Heart right ventricle (tissue), 16 donors: ENCODE data around the gene SYNDIG1. TPM values are rescaled to one million over a fixed set of nuclear protein-coding genes. Genes with fewer than 3 reads are reported as not detected.

Source experiments
- ATAC-seq, 8 donors: fragments of 200-7000 bp; cut with Tn5 transposase; one replicate each; pipeline ENCODE4 v1.9.1; 2020; ENCODE audit warnings: mild to moderate bottlenecking in 8 of 8, moderate library complexity in 8 of 8, moderate number of reproducible peaks in 1 of 8
- DNase-seq, 2 donors: peaks; one replicate each; pipeline ENCODE4 v3.0.0-alpha.2; 2020
- H3K27ac ChIP-seq, 10 donors: fragments of 200-600 bp; sonication (generic) in 2 of 10; one replicate each; pipeline versions ENCODE4 v1.5.0 to v1.8.0; 2020 to 2022; ENCODE audit warnings: mild to moderate bottlenecking in 3 of 10
- H3K27me3 ChIP-seq, 7 donors: fragments of 200-600 bp; one replicate each; pipeline ENCODE4 v1.8.0; 2021 to 2022; ENCODE audit warnings: mild to moderate bottlenecking in 2 of 7
- H3K36me3 ChIP-seq, 9 donors: fragments of 200-600 bp; sonication (generic) in 1 of 9; one replicate each; pipeline versions ENCODE4 v1.5.0 to v1.8.0; 2020 to 2022; ENCODE audit warnings: mild to moderate bottlenecking in 2 of 9
- H3K4me1 ChIP-seq, 9 donors: fragments of 200-600 bp; sonication (generic) in 1 of 9; one replicate each; pipeline versions ENCODE4 v1.5.0 to v1.8.0; 2020 to 2022; ENCODE audit warnings: mild to moderate bottlenecking in 4 of 9
- H3K4me3 ChIP-seq, 10 donors: fragments of 200-600 bp; sonication (generic) in 2 of 10; one replicate each; pipeline versions ENCODE4 v1.5.0 to v1.8.0; 2020 to 2022; ENCODE audit warnings: mild to moderate bottlenecking in 7 of 10, moderate library complexity in 2 of 10
- H3K9me3 ChIP-seq, 11 donors: fragments of 200-600 bp in 10 of 11; sonication (generic) in 2 of 11; one replicate each; pipeline versions ENCODE4 v1.5.0 to v1.8.0; 2013 to 2022; ENCODE audit warnings: mild to moderate bottlenecking in 2 of 11, control low read depth in 1 of 11, moderate library complexity in 1 of 11
- WGBS, 2 donors: extraction: QIAGEN DNeasy Blood & Tissue Kit; methylation state at CpG; one replicate each; pipeline ENCODE4 v1.1.7; 2013; ENCODE audit warnings: inconsistent platforms in 1 of 2; 5-methylcytosine and 5-hydroxymethylcytosine counted together
- intact Hi-C, 10 donors: fragments of 100-400 bp; cut with DNase I; formaldehyde crosslinking; loops; one replicate each; pipeline versions ENCODE4 v1.11.1 to v1.14.2; 2022
- polyA plus RNA-seq, 2 donors: library from polyadenylated mRNA; stranded (reverse); fragments of 200-250 nt; gene quantifications; one replicate each; pipeline ENCODE4 v1.2.3, GENCODE V29; 2013
- total RNA-seq, 10 donors: library from RNA; stranded (reverse); fragmentation: NEBNext Ultra II Directional in 3 of 10; extraction: Animal tissue kit (Norgen Biotek cat#: 25700) in 3 of 10; gene quantifications; one replicate each; pipeline versions ENCODE4 v1.2.1 to v1.2.4, GENCODE V29; 2021 to 2023
- TF ChIP-seq, protein P1 (sequence below), 9 donors: fragments of 200-600 bp; sonication (generic) in 2 of 9; IDR thresholded peaks; one replicate each; pipeline versions ENCODE4 v1.5.0 to v1.8.0; 2021 to 2022; ENCODE audit warnings: antibody characterized with exemption in 9 of 9, mild to moderate bottlenecking in 5 of 9, moderate library complexity in 1 of 9
- donor health status: Arrhythmogenic right ventricular cardiomyopathy.
- donor health status: ischemic (EF 13 %, LVEDD 7.1; RV severe dilation, severe dysfunction).
- donor health status: healthy with polysubstance abuse.
- donor health status: DM: no; HTN: yes; CAD: no.
- donor health status: DM: no; HTN: no; CAD: no.
- donor health status: ischemic (EF 25% LVEDD 6.9; RV normal size, moderate dysfunction).
- donor health status: ischemic (EF 25% LVEDD 5.7; RV mildly dilated, moderate dysfunction).
- donor health status: healthy.
- donor health status: DM: yes; HTN: yes; CAD: no.
- donor health status: Ischemic cardiomyopathy.
- donor health status: ischemic (EF 35%, LVEDD 5.7; RV mildly dilated, moderate dysfunction).
- donor health status: nonischemic (EF 11% LVEDD 7.7; RV severe dilation, severe dysfunction).
- donor health status: DM: yes; HTN: yes; CAD: no.
- donor health status: PGD.
- donor health status: ischemic (EF 29% LVEDD 5.4; RV normal size, mild dysfunction).
- donor health status: nonischemic (EF 23%, LVEDD 6.1; RV moderate dilation, normal function).

Gene SYNDIG1
- total and polyA plus RNA-seq, 12 donors, result 8.6 to 34.7 (median 19.9) TPM

DNA sequence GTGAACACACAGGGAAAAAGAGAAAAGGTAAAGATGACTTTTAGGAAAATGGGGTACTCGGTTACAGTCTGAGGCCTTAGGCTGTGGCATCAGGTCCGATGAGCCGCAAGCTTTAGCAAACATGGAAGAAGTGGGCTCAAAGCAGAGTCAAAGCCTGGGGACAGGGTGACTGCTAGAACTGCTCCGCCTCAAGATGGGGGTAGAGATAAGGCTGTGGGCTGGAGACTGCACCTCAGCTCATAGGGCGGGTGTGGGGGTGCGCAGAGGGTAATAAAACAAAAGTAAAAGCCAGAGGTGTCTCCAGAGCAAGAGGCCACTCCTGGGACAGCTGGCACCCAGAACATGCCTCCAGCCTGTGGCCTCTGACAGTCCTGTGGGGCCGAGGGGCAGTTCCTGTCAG is 21.3 kb upstream of the SYNDIG1 start:
- no peaks in the 10 kb centered on the region for H3K9me3 ChIP-seq
- TF ChIP-seq, protein P1, sequence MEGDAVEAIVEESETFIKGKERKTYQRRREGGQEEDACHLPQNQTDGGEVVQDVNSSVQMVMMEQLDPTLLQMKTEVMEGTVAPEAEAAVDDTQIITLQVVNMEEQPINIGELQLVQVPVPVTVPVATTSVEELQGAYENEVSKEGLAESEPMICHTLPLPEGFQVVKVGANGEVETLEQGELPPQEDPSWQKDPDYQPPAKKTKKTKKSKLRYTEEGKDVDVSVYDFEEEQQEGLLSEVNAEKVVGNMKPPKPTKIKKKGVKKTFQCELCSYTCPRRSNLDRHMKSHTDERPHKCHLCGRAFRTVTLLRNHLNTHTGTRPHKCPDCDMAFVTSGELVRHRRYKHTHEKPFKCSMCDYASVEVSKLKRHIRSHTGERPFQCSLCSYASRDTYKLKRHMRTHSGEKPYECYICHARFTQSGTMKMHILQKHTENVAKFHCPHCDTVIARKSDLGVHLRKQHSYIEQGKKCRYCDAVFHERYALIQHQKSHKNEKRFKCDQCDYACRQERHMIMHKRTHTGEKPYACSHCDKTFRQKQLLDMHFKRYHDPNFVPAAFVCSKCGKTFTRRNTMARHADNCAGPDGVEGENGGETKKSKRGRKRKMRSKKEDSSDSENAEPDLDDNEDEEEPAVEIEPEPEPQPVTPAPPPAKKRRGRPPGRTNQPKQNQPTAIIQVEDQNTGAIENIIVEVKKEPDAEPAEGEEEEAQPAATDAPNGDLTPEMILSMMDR (IDR thresholded peaks at IDR 0.05), result no peak
- WGBS, 2 donors, result 86 to 90% methylated on average over 7 of the region's 7 CpGs
- ATAC-seq, result no peak
- intact Hi-C loops, result no loop called here
- no peaks in the 10 kb centered on the region for H3K36me3 ChIP-seq
- no peaks in the 10 kb centered on the region for H3K4me1 ChIP-seq
- H3K4me3 ChIP-seq, result no peak overlapping the region
- H3K27me3 ChIP-seq, result peaks cover 0 to 11% (median 0%) of the 10 kb centered on the region in 7 donors
- no peak for DNase-seq
- H3K27ac ChIP-seq, result no peak overlapping the region

GRCh38 chr20:24449026-24449720 is 20.3 kb upstream of the SYNDIG1 start:
- no peak overlapping the region for H3K27ac ChIP-seq

DNA sequence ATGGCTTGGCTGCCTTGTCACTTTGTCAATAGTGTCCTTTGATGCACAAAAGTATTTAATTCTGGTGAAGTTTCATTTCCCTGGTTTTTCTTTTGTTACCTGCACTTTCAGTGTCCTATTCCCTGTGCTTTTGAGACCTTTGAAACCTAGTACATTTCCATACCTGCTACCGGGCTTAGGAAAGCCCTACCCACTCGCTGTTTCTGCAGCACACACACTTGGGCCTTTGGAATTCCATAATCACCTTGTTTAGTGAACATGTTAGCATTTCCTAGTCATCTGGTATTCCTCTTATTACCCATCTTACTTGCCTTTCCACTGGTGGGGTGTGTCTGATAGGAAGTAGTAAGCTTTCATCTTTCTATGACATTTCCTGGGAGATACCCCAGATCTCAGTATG is 19.3 kb upstream of the SYNDIG1 start:
- no peaks in the 10 kb centered on the region for H3K4me1 ChIP-seq
- ATAC-seq (no peak), DNase-seq (no peak)
- intact Hi-C loops, result loop anchor here in 1 of 10 donors (10.0 kb wide), 1 partner anchor 335 kb away; no protein-coding TSS in a partner anchor
- H3K4me3 ChIP-seq, result no peak overlapping the region
- no peak overlapping the region for H3K27ac ChIP-seq
- TF ChIP-seq, protein P1 (IDR thresholded peaks at IDR 0.05), result no peak
- 89 to 92% methylated on average over 2 of the region's 2 CpGs for WGBS, 2 donors
- H3K27me3 ChIP-seq, result peaks cover 0 to 9% (median 0%) of the 10 kb centered on the region in 7 donors
- H3K36me3 ChIP-seq, result no peaks in the 10 kb centered on the region
- no peaks in the 10 kb centered on the region for H3K9me3 ChIP-seq

More at GRCh38 chr20:24449026-24449720, 20.3 kb upstream of the SYNDIG1 start:
- no peaks in the 10 kb centered on the region for H3K36me3 ChIP-seq
- TF ChIP-seq, protein P1 (IDR thresholded peaks at IDR 0.05), result no peak
- peaks cover 0 to 8% (median 0%) of the 10 kb centered on the region in 7 donors for H3K27me3 ChIP-seq
- H3K4me3 ChIP-seq, result no peak overlapping the region
- ATAC-seq, result no peak
- H3K4me1 ChIP-seq, result no peaks in the 10 kb centered on the region
- intact Hi-C loops, result no loop called here
- DNase-seq, result no peak
- WGBS, 2 donors, result 88 to 90% methylated on average over 9 of the region's 9 CpGs
- no peaks in the 10 kb centered on the region for H3K9me3 ChIP-seq

DNA sequence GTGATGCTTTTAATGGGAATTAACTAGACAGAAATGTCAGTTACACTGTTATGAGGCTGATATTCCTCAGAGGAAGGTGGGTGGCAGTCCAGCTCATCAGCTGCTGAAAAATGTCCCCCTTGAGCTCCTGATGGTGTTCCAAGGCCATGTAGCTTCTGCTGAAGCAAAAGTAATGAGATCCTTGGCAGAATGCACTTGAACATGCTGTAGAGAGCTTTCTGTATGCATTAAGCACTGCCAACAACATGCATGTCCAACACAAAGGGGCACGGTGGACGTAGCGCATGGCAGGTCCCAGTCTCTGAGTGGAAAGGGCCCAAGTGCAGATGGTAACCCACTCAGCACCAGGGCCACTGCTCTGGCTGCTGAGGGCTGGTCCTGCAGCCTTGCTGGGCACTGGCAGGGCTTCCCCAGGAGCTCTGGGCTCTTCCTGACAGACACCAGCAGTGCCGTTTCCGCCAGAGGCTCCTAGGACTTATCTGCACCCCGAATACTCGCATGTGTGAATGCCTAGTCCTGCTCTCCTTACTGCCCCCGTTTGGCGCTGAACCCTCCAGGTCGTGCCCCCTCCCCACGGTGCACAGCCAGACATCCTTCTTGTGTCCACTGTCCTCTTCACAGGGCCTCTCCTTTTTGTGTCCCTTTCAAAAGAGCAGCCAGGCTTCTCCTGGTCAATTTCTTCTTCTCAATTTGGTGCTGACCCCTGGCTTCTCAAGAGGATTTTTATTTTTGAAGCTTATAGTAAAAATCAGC is 18.6 kb upstream of the SYNDIG1 start:
- H3K9me3 ChIP-seq, result no peaks in the 10 kb centered on the region
- no peaks in the 10 kb centered on the region for H3K36me3 ChIP-seq
- H3K27ac ChIP-seq, result no peak overlapping the region
- no peaks in the 10 kb centered on the region for H3K4me1 ChIP-seq
- 66 to 68% methylated on average over 11 of the region's 11 CpGs for WGBS, 2 donors
- no peak for DNase-seq
- H3K4me3 ChIP-seq, result no peak overlapping the region
- H3K27me3 ChIP-seq, result peaks cover 0 to 12% (median 0%) of the 10 kb centered on the region in 7 donors
- ATAC-seq, result peak in 1 of 8 donors; percentile 21
- intact Hi-C loops, result loop anchor here in 1 of 10 donors (10.0 kb wide), 1 partner anchor 334 kb away; no protein-coding TSS in a partner anchor
- TF ChIP-seq, protein P1 (IDR thresholded peaks at IDR 0.05), result no peak
